Sigmoid colon (tissue), 7 donors: ENCODE data around the gene EXOC7. TPM values are rescaled to one million over a fixed set of nuclear protein-coding genes. Genes with fewer than 3 reads are reported as not detected.

Experiments
- DNase-seq: peaks from one replicate; pipeline ENCODE4 v3.0.0-alpha.2; 2019
- H3K27ac ChIP-seq, 4 donors: fragments of 200-600 bp; sonication (generic); one replicate each; pipeline ENCODE4 v1.5.1; 2016 to 2019; ENCODE audit warnings: mild to moderate bottlenecking in 1 of 4
- H3K27me3 ChIP-seq, 3 donors: fragments of 200-600 bp; sonication (generic); one replicate each; pipeline ENCODE4 v1.5.1; 2019; ENCODE audit warnings: mild to moderate bottlenecking in 1 of 3
- H3K36me3 ChIP-seq, 4 donors: fragments of 200-600 bp; sonication (generic); one replicate each; pipeline ENCODE4 v1.5.1; 2016 to 2019
- H3K4me1 ChIP-seq, 4 donors: fragments of 200-600 bp; sonication (generic); one replicate each; pipeline ENCODE4 v1.5.1; 2017 to 2019
- H3K4me3 ChIP-seq, 4 donors: fragments of 200-600 bp; sonication (generic); one replicate each; pipeline ENCODE4 v1.5.1; 2017 to 2019; ENCODE audit warnings: mild to moderate bottlenecking in 2 of 4, moderate library complexity in 1 of 4
- H3K9me3 ChIP-seq, 4 donors: fragments of 200-600 bp in 3 of 4; sonication (generic) in 3 of 4; one replicate each; pipeline versions ENCODE4 v1.5.1 to v1.6.1; 2013 to 2019
- CTCF ChIP-seq, 4 experiments: fragments of 450-650 bp in 3 of 4; fragments of 200-600 bp in 1 of 4; IDR thresholded peaks; one replicate each; pipeline ENCODE4 v1.5.1; 2016 to 2019; ENCODE audit warnings: antibody characterized with exemption in 4 of 4, mild to moderate bottlenecking in 3 of 4, moderate library complexity in 2 of 4
- EP300 ChIP-seq, 4 donors: sonication (generic); formaldehyde crosslinking; IDR thresholded peaks; one replicate each; pipeline ENCODE4 v1.6.1; 2017; ENCODE audit warnings: antibody characterized with exemption in 4 of 4
- POLR2A ChIP-seq, 2 donors: fragments of 450-650 bp; IDR thresholded peaks; one replicate each; pipeline ENCODE4 v1.6.1; 2016; ENCODE audit warnings: antibody characterized with exemption in 2 of 2, mild to moderate bottlenecking in 2 of 2, moderate library complexity in 2 of 2
- POLR2AphosphoS5 ChIP-seq, 4 donors: sonication (generic); formaldehyde crosslinking; IDR thresholded peaks; one replicate each; pipeline ENCODE4 v1.6.1; 2017; ENCODE audit warnings: antibody characterized with exemption in 4 of 4
- WGBS, 2 donors: extraction: QIAGEN DNeasy Blood & Tissue Kit; methylation state at CpG; one replicate each; pipeline ENCODE4 v1.1.7; 2013; 5-methylcytosine and 5-hydroxymethylcytosine counted together
- intact Hi-C: fragments of 100-400 bp; cut with DNase I; formaldehyde crosslinking; loops from one replicate; pipeline ENCODE4 v1.15.1; 2023
- polyA plus RNA-seq, 3 donors: library from polyadenylated mRNA; stranded (reverse); fragments of 200-250 nt; gene quantifications; one replicate each; pipeline ENCODE4 v1.2.3, GENCODE V29; 2013
- total RNA-seq, 4 donors: library from RNA; depleted of rRNA; stranded (reverse); fragments of >200 nt; gene quantifications; one replicate each; pipeline ENCODE4 v1.1.0, GENCODE V29; 2016
- donor health status: healthy with polysubstance abuse.
- donor health status: Bipolar disorder and iron deficiency.
- donor health status: healthy.

EXOC7 gene
- total and polyA plus RNA-seq, 7 donors: 36.8 to 82.0 (median 71.3) TPM

GRCh38 chr17:76082326-76083251 lies 21.0 kb downstream of the EXOC7 start:
- H3K4me3 ChIP-seq: no peak overlapping the region
- DNase-seq: no peak
- WGBS, 2 donors: 85 to 89% methylated on average over 20 of the region's 20 CpGs
- TF ChIP-seq EP300 (IDR thresholded peaks at IDR 0.05) (no peak), CTCF (IDR thresholded peaks at IDR 0.05) (no peak), POLR2A (IDR thresholded peaks at IDR 0.05) (no peak), POLR2AphosphoS5 (IDR thresholded peaks at IDR 0.05) (no peak)
- H3K4me1 ChIP-seq: peaks cover 0 to 15% (median 12%) of the 10 kb centered on the region in 4 donors
- H3K27ac ChIP-seq: no peak overlapping the region
- intact Hi-C loops: loop anchor here (10.0 kb wide), 1 partner anchor 258 kb away; no protein-coding TSS in a partner anchor
- peaks cover 12 to 54% (median 41%) of the 10 kb centered on the region in 4 donors for H3K36me3 ChIP-seq
- H3K27me3 ChIP-seq: peaks cover 3 to 28% (median 17%) of the 10 kb centered on the region in 3 donors
- H3K9me3 ChIP-seq: no peaks in the 10 kb centered on the region

- TF ChIP-seq POLR2AphosphoS5 (IDR thresholded peaks at IDR 0.05) (no peak), EP300 (IDR thresholded peaks at IDR 0.05) (no peak), CTCF (IDR thresholded peaks at IDR 0.05) (no peak), POLR2A (IDR thresholded peaks at IDR 0.05) (no peak)
- Histone ChIP-seq H3K4me1 (peaks cover 0 to 25% (median 21%) of the 10 kb centered on the region in 4 donors), H3K4me3 (no peak overlapping the region), H3K36me3 (peaks cover 9 to 44% (median 31%) of the 10 kb centered on the region in 4 donors), H3K9me3 (no peaks in the 10 kb centered on the region), H3K27ac (no peak overlapping the region), H3K27me3 (peaks cover 11 to 39% (median 27%) of the 10 kb centered on the region in 3 donors)
- 70 to 82% methylated on average over 27 of the region's 27 CpGs for WGBS, 2 donors
- no peak for DNase-seq
- intact Hi-C loops: loop anchor here (10.0 kb wide), 1 partner anchor 257 kb away; no protein-coding TSS in a partner anchor
These were observed 22.0 kb downstream of the EXOC7 start for GRCh38 chr17:76081295-76082210.

GRCh38 chr17:76080768-76081287 lies 22.8 kb downstream of the EXOC7 start:
- Histone ChIP-seq H3K4me1 (peaks cover 0 to 32% (median 28%) of the 10 kb centered on the region in 4 donors), H3K4me3 (no peak overlapping the region), H3K27me3 (peaks cover 18 to 46% (median 34%) of the 10 kb centered on the region in 3 donors), H3K27ac (no peak overlapping the region), H3K9me3 (no peaks in the 10 kb centered on the region), H3K36me3 (peaks cover 9 to 37% (median 26%) of the 10 kb centered on the region in 4 donors)
- 39 to 55% methylated on average over 6 of the region's 6 CpGs for WGBS, 2 donors
- TF ChIP-seq POLR2AphosphoS5 (IDR thresholded peaks at IDR 0.05) (no peak), POLR2A (IDR thresholded peaks at IDR 0.05) (no peak), EP300 (IDR thresholded peaks at IDR 0.05) (no peak), CTCF (IDR thresholded peaks at IDR 0.05) (no peak)
- no peak for DNase-seq
- intact Hi-C loops: loop anchor here (10.0 kb wide), 1 partner anchor 256 kb away; no protein-coding TSS in a partner anchor
